ENCODE measurements around the gene PLCE1.
"Not testable (repeated sequence)": the region's sequence is repeated elsewhere in the genome, so short reads cannot be mapped to it uniquely, and the experiment has no call there.

PLCE1 gene

GRCh38 chr10:93993782-93994437 lies at the start of gene PLCE1:
TSS of gene PLCE1 (plus strand) at chr10:93993931. CDS start at chr10:94031047, 37,116 bp downstream.
- DNase-seq = no peak

GRCh38 chr10:93945819-93946218 lies 47.9 kb upstream of the PLCE1 start:
- DNase-seq = no peak

GRCh38 chr10:93947055-93947454 lies 46.7 kb upstream of the PLCE1 start:
- no peak for DNase-seq

- no peak for DNase-seq
Observed at GRCh38 chr10:93947524-93947923, 46.2 kb upstream of the PLCE1 start.

- no peak for DNase-seq
Observed at GRCh38 chr10:93951905-93952304, 41.8 kb upstream of the PLCE1 start.

GRCh38 chr10:93954299-93954698 lies 39.4 kb upstream of the PLCE1 start:
- DNase-seq = no peak

GRCh38 chr10:93954726-93955363 lies 38.9 kb upstream of the PLCE1 start:
- no peak for DNase-seq

- DNase-seq = no peak
Observed at GRCh38 chr10:93958834-93959233, 34.9 kb upstream of the PLCE1 start.

- not testable (repeated sequence) for DNase-seq
Observed at GRCh38 chr10:93960988-93961387, 32.7 kb upstream of the PLCE1 start.

GRCh38 chr10:93962973-93963372 lies 30.8 kb upstream of the PLCE1 start:
- DNase-seq = no peak

- DNase-seq = no peak
Observed at GRCh38 chr10:93963434-93963833, 30.3 kb upstream of the PLCE1 start.

- DNase-seq = no peak
Observed at GRCh38 chr10:93965911-93966310, 27.8 kb upstream of the PLCE1 start.

GRCh38 chr10:93967756-93968155 lies 26.0 kb upstream of the PLCE1 start:
- DNase-seq = no peak

GRCh38 chr10:93968540-93968945 lies 25.2 kb upstream of the PLCE1 start:
- no peak for DNase-seq

- DNase-seq = not testable (repeated sequence)
Observed at GRCh38 chr10:93970433-93971010, 23.2 kb upstream of the PLCE1 start.

GRCh38 chr10:93973748-93974445 lies 19.8 kb upstream of the PLCE1 start:
- no peak for DNase-seq

- no peak for DNase-seq
Observed at GRCh38 chr10:93977442-93977841, 16.3 kb upstream of the PLCE1 start.

GRCh38 chr10:93980486-93980885 lies 13.2 kb upstream of the PLCE1 start:
- no peak for DNase-seq

GRCh38 chr10:93991114-93991513 lies 2.6 kb upstream of the PLCE1 start:
- DNase-seq = no peak

- DNase-seq = no peak
Observed at GRCh38 chr10:93991596-93992284, 2.0 kb upstream of the PLCE1 start.

- DNase-seq = no peak
Observed at GRCh38 chr10:93992400-93993030, 1.2 kb upstream of the PLCE1 start.

- DNase-seq = no peak
Observed at GRCh38 chr10:93993414-93993781, 333 bp upstream of the PLCE1 start.

- DNase-seq = no peak
Observed at GRCh38 chr10:93994438-93994801, 689 bp downstream of the PLCE1 start.
